Astrocyte of the cerebellum (primary cell): ENCODE results near the gene SPATA7.

Experiments used
- DNase-seq: peaks from one replicate; pipeline ENCODE4 v3.0.0-alpha.2; 2011; ENCODE audit warnings: low read depth
- H3K4me3 ChIP-seq: 2 replicates; pipeline ENCODE4 v1.5.1; 2011; ENCODE audit warnings: mild to moderate bottlenecking, low read depth, low read length, moderate library complexity
- CTCF ChIP-seq: IDR thresholded peaks from 2 replicates; pipeline ENCODE4 v1.5.1; 2012; ENCODE audit warnings: low read length, low read depth, moderate library complexity, mild to moderate bottlenecking; ENCODE audit errors: missing control alignments
- in situ Hi-C: cut with HindIII; loops from 2 replicates; pipeline ENCODE4 v1.10.0; 2017; ENCODE audit warnings: low sequenced_read_pairs

Gene SPATA7

GRCh38 chr14:88424573-88424972 lies 39.1 kb downstream of the SPATA7 start:
- TF ChIP-seq CTCF: no peak
- in situ Hi-C loops: no loop called here
- no peak overlapping the region for H3K4me3 ChIP-seq
- DNase-seq: no peak

- no peak overlapping the region for H3K4me3 ChIP-seq
- in situ Hi-C loops: no loop called here
- no peak for TF ChIP-seq CTCF
- peak; percentile 38 for DNase-seq
These were observed 40.8 kb downstream of the SPATA7 start for GRCh38 chr14:88426271-88426670.

GRCh38 chr14:88430976-88431375 lies 45.5 kb downstream of the SPATA7 start:
- TF ChIP-seq CTCF: no peak
- no peak overlapping the region for H3K4me3 ChIP-seq
- in situ Hi-C loops: no loop called here
- DNase-seq: no peak

- peak; percentile 43 for TF ChIP-seq CTCF
- in situ Hi-C loops: no loop called here
- no peak overlapping the region for H3K4me3 ChIP-seq
- DNase-seq: no peak
These were observed 52.2 kb downstream of the SPATA7 start for GRCh38 chr14:88437658-88438057.

GRCh38 chr14:88439088-88439487 lies 53.6 kb downstream of the SPATA7 start:
- in situ Hi-C loops: no loop called here
- TF ChIP-seq CTCF: no peak
- DNase-seq: no peak
- H3K4me3 ChIP-seq: no peak overlapping the region

GRCh38 chr14:88452231-88452630 lies 66.8 kb downstream of the SPATA7 start:
- in situ Hi-C loops: no loop called here
- TF ChIP-seq CTCF: no peak
- no peak overlapping the region for H3K4me3 ChIP-seq
- DNase-seq: no peak

GRCh38 chr14:88454886-88455285 lies 69.4 kb downstream of the SPATA7 start:
- no peak overlapping the region for H3K4me3 ChIP-seq
- DNase-seq: peak; percentile 53
- in situ Hi-C loops: no loop called here
- TF ChIP-seq CTCF: no peak
